K562 (cell line): ENCODE data around the gene MS4A6E. TPM values are rescaled to one million over a fixed set of nuclear protein-coding genes. Genes with fewer than 3 reads are reported as not detected.

ENCODE experiments used
- ATAC-seq: fragments of 200-7000 bp; cut with Tn5 transposase; 3 replicates; pipeline ENCODE4 v1.9.1; 2020; ENCODE audit warnings: moderate library complexity
- BruUV-seq: library from RNA; stranded (reverse); fragments of 400-500 nt; replicated peaks from 2 replicates; lab custom pipeline; 2021; lab: Mats Ljungman, UMichigan
- CTCF ChIA-PET: fragments of 300-600 bp; formaldehyde crosslinking; extraction: SDS; loops from one replicate; lab custom pipeline; 2021; ENCODE audit warnings: low intra/inter-chr PET ratio; lab: Yijun Ruan, JAX
- POLR2A ChIA-PET: fragments of 300-600, 350-650 bp; sonication (Branson Sonifier 250); formaldehyde crosslinking; extraction: SDS; loops from one replicate; lab custom pipeline; 2021; ENCODE audit warnings: antibody characterized with exemption, inconsistent platforms; lab: Yijun Ruan, JAX
- DNase-seq, 4 experiments: peaks; one replicate each; pipeline versions ENCODE4 v3.0.0 to v3.0.0-alpha.2; 2011 to 2018; ENCODE audit warnings: low spot score in 3 of 4, mixed read lengths in 3 of 4; ENCODE audit errors: extremely low read depth in 1 of 4
- FAIRE-seq: peaks from 2 replicates; lab custom pipeline; 2011; peaks lifted over from hg19 to GRCh38; lab: Jason Lieb, UNC
- H2AFZ ChIP-seq: 2 replicates; pipeline ENCODE4 v1.6.0; 2011; ENCODE audit warnings: low read depth, low read length, control low read depth, inconsistent platforms
- H3K27ac ChIP-seq: fragments of 200-600 bp; 3 replicates; pipeline ENCODE4 v1.8.0; 2011; ENCODE audit warnings: low read depth, mild to moderate bottlenecking, control low read depth, inconsistent platforms, low read length, moderate library complexity, mixed read lengths; ENCODE audit errors: extremely low read depth
- H3K27me3 ChIP-seq, 2 experiments: fragments of 300-600 bp in 1 of 2; 2 replicates in 1 of 2; 3 replicates in 1 of 2; pipeline versions ENCODE4 v1.6.0 to v1.8.0; 2011; ENCODE audit warnings: inconsistent platforms in 2 of 2, low read length in 2 of 2, mild to moderate bottlenecking in 1 of 2, mixed read lengths in 1 of 2, moderate library complexity in 1 of 2; ENCODE audit not compliant: control insufficient read depth in 2 of 2, insufficient read depth in 2 of 2
- H3K36me3 ChIP-seq: fragments of 300-600 bp; 3 replicates; pipeline ENCODE4 v1.8.0; 2011; ENCODE audit warnings: mild to moderate bottlenecking, low read length, inconsistent platforms; ENCODE audit not compliant: control insufficient read depth, insufficient read depth
- H3K4me1 ChIP-seq, 2 experiments: fragments of 200-600 bp in 1 of 2; replicated peaks in 1 of 2; 2 replicates in 1 of 2; 3 replicates in 1 of 2; pipeline versions ENCODE4 v1.5.1 to v1.8.0; 2011; ENCODE audit warnings: inconsistent platforms in 2 of 2, low read length in 2 of 2, mild to moderate bottlenecking in 1 of 2, mixed read lengths in 1 of 2, moderate library complexity in 1 of 2; ENCODE audit not compliant: control insufficient read depth in 2 of 2, insufficient read depth in 2 of 2
- H3K4me2 ChIP-seq: 2 replicates; pipeline ENCODE4 v1.6.1; 2011; ENCODE audit warnings: low read length, control low read depth, inconsistent platforms, mixed read lengths; ENCODE audit not compliant: insufficient read depth
- H3K4me3 ChIP-seq: fragments of 200-600 bp; sonication (generic), shearing (Covaris generic); 2 replicates; pipeline ENCODE4 v1.5.1; 2016; ENCODE audit warnings: control low read depth, inconsistent platforms
- H3K79me2 ChIP-seq: fragments of 200-600 bp; 3 replicates; pipeline ENCODE4 v1.8.0; 2011; ENCODE audit warnings: low read length, inconsistent platforms; ENCODE audit not compliant: control insufficient read depth, insufficient read depth
- H3K9ac ChIP-seq, 2 experiments: 2 replicates each; pipeline versions ENCODE4 v1.6.0 to v1.6.1; 2011; ENCODE audit warnings: low read depth in 2 of 2, low read length in 2 of 2, control low read depth in 1 of 2, inconsistent platforms in 1 of 2, mild to moderate bottlenecking in 1 of 2, mixed read lengths in 1 of 2; ENCODE audit not compliant: insufficient read depth in 1 of 2
- H3K9me1 ChIP-seq: one replicate; pipeline ENCODE4 v1.6.0; 2011; ENCODE audit warnings: inconsistent platforms, mild to moderate bottlenecking, low read length, moderate library complexity; ENCODE audit not compliant: control insufficient read depth, insufficient read depth
- H3K9me3 ChIP-seq: replicated peaks from 2 replicates; pipeline ENCODE4 v1.5.1; 2011; ENCODE audit warnings: low read depth, low read length, inconsistent platforms; ENCODE audit not compliant: control insufficient read depth, insufficient read depth
- H4K20me1 ChIP-seq: replicated peaks from 2 replicates; pipeline ENCODE4 v1.6.1; 2011; ENCODE audit warnings: low read length, inconsistent platforms, mixed read lengths; ENCODE audit not compliant: control insufficient read depth, insufficient read depth
- BRD9 ChIP-seq: fragments of 450-650 bp; IDR thresholded peaks from 2 replicates; pipeline ENCODE4 v1.6.1; 2018; ENCODE audit warnings: low read depth; ENCODE audit not compliant: partially characterized antibody
- NELFE ChIP-seq: IDR thresholded peaks from 2 replicates; pipeline ENCODE4 v1.6.1; 2011; ENCODE audit warnings: mild to moderate bottlenecking; ENCODE audit not compliant: insufficient read depth, insufficient read length
- PTRF ChIP-seq: fragments of 450-650 bp; IDR thresholded peaks from 2 replicates; pipeline ENCODE4 v1.6.1; 2016; ENCODE audit warnings: mild to moderate bottlenecking, missing genetic modification characterization, missing compliant biosample characterization
- ZNF561 ChIP-seq: fragments of 450-650 bp; formaldehyde crosslinking; conservative IDR thresholded peaks from 2 replicates; pipeline ENCODE4 v1.4.0; 2020; ENCODE audit warnings: mild to moderate bottlenecking, moderate library complexity
- WGBS: fragments of 100-300 bp; shearing (Covaris generic); methylation state at CpG from one replicate; pipeline ENCODE4 v1.1.6; 2016; ENCODE audit warnings: low coverage, mixed read lengths; ENCODE audit not compliant: insufficient coverage; ENCODE audit errors: missing lambda C conversion rate; 5-methylcytosine and 5-hydroxymethylcytosine counted together
- in situ Hi-C: fragments of 300-500 bp; cut with MboI; formaldehyde crosslinking; loops from 4 replicates; pipeline ENCODE4 v1.15.0; 2018; ENCODE audit warnings: inconsistent platforms, mixed read lengths
- intact Hi-C: fragments of 100-400 bp; cut with micrococcal nuclease; formaldehyde crosslinking; loops from 2 replicates; pipeline ENCODE4 v1.14.2; 2022
- polyA plus RNA-seq, 8 experiments: library from polyadenylated mRNA; depleted of rRNA in 4 of 8; stranded (reverse) in 5 of 8; unstranded in 3 of 8; fragments of >200 nt; fragmentation: Nextera tagmentation in 2 of 8; fragmentation: Illumina TruSeq in 1 of 8; extraction: Ambion mirVana in 2 of 8; extraction: Trizol in 1 of 8; gene quantifications; 2 replicates each; pipeline versions ENCODE4 v1.2.1 to v1.2.3, GENCODE V29; 2011 to 2014; ENCODE audit warnings: inconsistent platforms in 1 of 8, missing spikeins in 1 of 8
- total RNA-seq, 7 experiments: library from RNA; depleted of rRNA in 6 of 7; stranded (reverse); fragments of >200 nt in 6 of 7; fragmentation: Illumina TruSeq in 2 of 7; extraction: Trizol in 2 of 7; gene quantifications; 2 replicates each; pipeline versions ENCODE4 v1.2.1 to v1.2.3, GENCODE V29; 2011 to 2021; ENCODE audit warnings: low replicate concordance in 1 of 7
- TF ChIP-seq, protein P1 (sequence below): fragments of 250-450 bp; sonication (Bioruptor Pico); IDR thresholded peaks from 2 replicates; pipeline ENCODE4 v1.5.0; 2022; ENCODE audit warnings: mild to moderate bottlenecking

MS4A6E gene
- total and polyA plus RNA-seq, 9 of the 15 experiments (the other 6 are each of a cell fraction or from before 2014, with no cell fraction given), result 0.13 to 0.15 TPM; not detected in 7

DNA sequence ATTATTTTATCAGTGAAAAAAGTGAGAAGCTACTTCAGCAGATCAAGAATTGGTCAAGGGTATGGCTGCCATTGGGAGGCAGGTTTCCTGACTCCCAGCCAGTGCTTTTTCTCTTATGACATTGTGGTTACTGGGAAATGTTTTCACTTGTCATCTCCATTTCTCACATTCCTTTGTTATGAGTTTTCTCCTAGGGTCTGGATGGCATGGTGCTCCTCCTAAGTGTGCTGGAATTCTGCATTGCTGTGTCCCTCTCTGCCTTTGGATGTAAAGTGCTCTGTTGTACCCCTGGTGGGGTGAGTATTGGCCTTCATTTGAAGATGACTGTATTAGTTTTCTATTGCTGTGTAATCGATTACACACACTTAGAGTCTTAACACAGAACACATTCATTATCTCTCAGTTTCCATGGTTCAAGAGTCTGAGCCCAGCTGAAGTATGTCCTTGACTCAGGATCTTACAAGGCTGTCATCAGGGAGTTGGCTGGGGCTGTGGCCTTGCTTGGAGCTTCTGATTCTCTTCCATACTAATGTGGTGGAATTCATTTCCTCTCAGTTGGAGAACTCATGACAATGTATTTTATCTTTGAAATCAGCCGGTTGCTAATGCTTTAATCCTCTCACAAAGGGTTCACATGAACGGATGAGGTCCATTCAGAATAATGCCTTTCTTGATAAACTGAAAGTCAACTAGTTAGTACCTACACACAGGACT is 21.0 kb upstream of the MS4A6E start:
- DNase-seq, result no peak
- ChIA-PET POLR2A (no interaction called here), CTCF (no interaction called here)
- H3K4me2 ChIP-seq, result no peak overlapping the region
- H3K79me2 ChIP-seq, result no peaks in the 10 kb centered on the region
- no peaks in the 10 kb centered on the region for H3K9me3 ChIP-seq
- ATAC-seq, result no peak
- H3K4me1 ChIP-seq, result no peaks in the 10 kb centered on the region
- BruUV-seq, result no TSS peak
- H4K20me1 ChIP-seq, result no peaks in the 10 kb centered on the region
- no peaks in the 10 kb centered on the region for H3K9me1 ChIP-seq
- TF ChIP-seq BRD9, result no peak
- TF ChIP-seq ZNF561 (CRISPR knock-in tag), result no peak
- no peak for TF ChIP-seq PTRF
- no peak for TF ChIP-seq NELFE
- TF ChIP-seq, protein P1, sequence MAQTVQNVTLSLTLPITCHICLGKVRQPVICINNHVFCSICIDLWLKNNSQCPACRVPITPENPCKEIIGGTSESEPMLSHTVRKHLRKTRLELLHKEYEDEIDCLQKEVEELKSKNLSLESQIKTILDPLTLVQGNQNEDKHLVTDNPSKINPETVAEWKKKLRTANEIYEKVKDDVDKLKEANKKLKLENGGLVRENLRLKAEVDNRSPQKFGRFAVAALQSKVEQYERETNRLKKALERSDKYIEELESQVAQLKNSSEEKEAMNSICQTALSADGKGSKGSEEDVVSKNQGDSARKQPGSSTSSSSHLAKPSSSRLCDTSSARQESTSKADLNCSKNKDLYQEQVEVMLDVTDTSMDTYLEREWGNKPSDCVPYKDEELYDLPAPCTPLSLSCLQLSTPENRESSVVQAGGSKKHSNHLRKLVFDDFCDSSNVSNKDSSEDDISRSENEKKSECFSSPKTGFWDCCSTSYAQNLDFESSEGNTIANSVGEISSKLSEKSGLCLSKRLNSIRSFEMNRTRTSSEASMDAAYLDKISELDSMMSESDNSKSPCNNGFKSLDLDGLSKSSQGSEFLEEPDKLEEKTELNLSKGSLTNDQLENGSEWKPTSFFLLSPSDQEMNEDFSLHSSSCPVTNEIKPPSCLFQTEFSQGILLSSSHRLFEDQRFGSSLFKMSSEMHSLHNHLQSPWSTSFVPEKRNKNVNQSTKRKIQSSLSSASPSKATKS, result no peak
- FAIRE-seq, result no peak
- WGBS, result 3% methylated on average over 3 of the region's 3 CpGs
- no peak overlapping the region for H2AFZ ChIP-seq
- no peak overlapping the region for H3K4me3 ChIP-seq
- no peaks in the 10 kb centered on the region for H3K36me3 ChIP-seq
- in situ Hi-C loops, result no loop called here
- H3K9ac ChIP-seq, result no peak overlapping the region
- no peaks in the 10 kb centered on the region for H3K27me3 ChIP-seq
- H3K27ac ChIP-seq, result no peak overlapping the region
- intact Hi-C loops, result no loop called here
